HEK293 (cell line): ENCODE data around the gene MEP1A.

Source experiments
- CTCF ChIA-PET: fragments of 350-600 bp; formaldehyde crosslinking; extraction: SDS; loops from one replicate; lab custom pipeline; 2021; ENCODE audit warnings: antibody characterized with exemption; lab: Yijun Ruan, JAX
- POLR2A ChIA-PET: fragments of 300-600 bp; formaldehyde crosslinking; extraction: SDS; loops from one replicate; lab custom pipeline; 2020; ENCODE audit warnings: antibody characterized with exemption, inconsistent platforms; lab: Yijun Ruan, JAX
- H3K27ac ChIP-seq: fragments of 200-500 bp; sonication (Bioruptor generic); 2 replicates; pipeline ENCODE4 v1.5.1; 2014; ENCODE audit warnings: low read depth, low read length, control low read depth, inconsistent platforms; ENCODE audit errors: extremely low read depth
- H3K36me3 ChIP-seq, 2 experiments: fragments of 200-500 bp in 1 of 2; sonication (Bioruptor generic) in 1 of 2; 1 replicate in 1 of 2; 2 replicates in 1 of 2; pipeline ENCODE4 v1.5.1; 2014 to 2017; ENCODE audit warnings: inconsistent platforms in 2 of 2, low read length in 2 of 2; ENCODE audit not compliant: control insufficient read depth in 2 of 2, insufficient read depth in 1 of 2
- H3K4me1 ChIP-seq: fragments of 200-500 bp; sonication (Bioruptor generic); 2 replicates; pipeline ENCODE4 v1.5.1; 2014; ENCODE audit warnings: mild to moderate bottlenecking, low read length, inconsistent platforms; ENCODE audit not compliant: control insufficient read depth, insufficient read depth
- H3K4me3 ChIP-seq: 2 replicates; pipeline ENCODE4 v1.5.1; 2011; ENCODE audit warnings: low read depth, mild to moderate bottlenecking, control low read depth, low read length, moderate library complexity
- H3K9me3 ChIP-seq: fragments of 200-500 bp; sonication (Bioruptor generic); 2 replicates; pipeline ENCODE4 v1.5.1; 2014; ENCODE audit warnings: low read depth, low read length, inconsistent platforms; ENCODE audit not compliant: control insufficient read depth, insufficient read depth
- BCL11B ChIP-seq: fragments of 450-650 bp; formaldehyde crosslinking; IDR thresholded peaks from 2 replicates; pipeline ENCODE4 v1.5.1; 2016; ENCODE audit warnings: low read depth, missing biosample characterization, missing genetic modification characterization
- ELK4 ChIP-seq: IDR thresholded peaks from 2 replicates; pipeline ENCODE4 v1.6.1; 2011; ENCODE audit warnings: mild to moderate bottlenecking, low read depth, low read length, borderline replicate concordance
- HOXA7 ChIP-seq: sonication (generic); formaldehyde crosslinking; IDR thresholded peaks from 2 replicates; pipeline ENCODE4 v1.8.1; 2022; ENCODE audit warnings: missing genetic modification reagents, borderline replicate concordance
- IKZF3 ChIP-seq: fragments of 450-650 bp; IDR thresholded peaks from 2 replicates; pipeline ENCODE4 v1.5.0; 2018; ENCODE audit warnings: missing biosample characterization, mild to moderate bottlenecking, missing genetic modification characterization, moderate library complexity
- KLF9 ChIP-seq: fragments of 450-650 bp; formaldehyde crosslinking; IDR thresholded peaks from 2 replicates; pipeline ENCODE4 v1.5.1; 2016; ENCODE audit warnings: missing biosample characterization, missing genetic modification characterization, low read depth
- PRDM6 ChIP-seq: fragments of 450-650 bp; formaldehyde crosslinking; IDR thresholded peaks from 2 replicates; pipeline ENCODE4 v1.5.1; 2017; ENCODE audit warnings: missing biosample characterization, missing genetic modification characterization
- SALL2 ChIP-seq: fragments of 450-650 bp; formaldehyde crosslinking; IDR thresholded peaks from 2 replicates; pipeline ENCODE4 v1.5.0; 2017; ENCODE audit warnings: missing biosample characterization, mild to moderate bottlenecking, missing genetic modification characterization, borderline replicate concordance
- ZBTB21 ChIP-seq: fragments of 450-650 bp; formaldehyde crosslinking; IDR thresholded peaks from 2 replicates; pipeline ENCODE4 v1.5.1; 2017; ENCODE audit warnings: missing biosample characterization, missing genetic modification characterization
- ZBTB6 ChIP-seq: fragments of 450-650 bp; formaldehyde crosslinking; IDR thresholded peaks from 2 replicates; pipeline ENCODE4 v1.5.1; 2017; ENCODE audit warnings: missing biosample characterization, missing genetic modification characterization
- ZNF114 ChIP-seq: fragments of 450-650 bp; formaldehyde crosslinking; IDR thresholded peaks from 2 replicates; pipeline ENCODE4 v1.5.0; 2017; ENCODE audit warnings: missing biosample characterization, missing genetic modification characterization
- ZNF146 ChIP-seq: fragments of 450-650 bp; formaldehyde crosslinking; IDR thresholded peaks from 2 replicates; pipeline ENCODE4 v1.5.1; 2016; ENCODE audit warnings: missing biosample characterization, missing genetic modification characterization
- ZNF24 ChIP-seq: fragments of 450-650 bp; formaldehyde crosslinking; IDR thresholded peaks from 2 replicates; pipeline ENCODE4 v1.5.1; 2016; ENCODE audit warnings: missing biosample characterization, missing genetic modification characterization
- ZNF530 ChIP-seq: fragments of 450-650 bp; formaldehyde crosslinking; IDR thresholded peaks from 2 replicates; pipeline ENCODE4 v1.5.1; 2016; ENCODE audit warnings: low read depth, missing biosample characterization, missing genetic modification characterization
- ZNF677 ChIP-seq: fragments of 450-650 bp; IDR thresholded peaks from 2 replicates; pipeline ENCODE4 v1.5.0; 2018; ENCODE audit warnings: missing biosample characterization, mild to moderate bottlenecking, missing genetic modification characterization, moderate library complexity
- ZXDB ChIP-seq: fragments of 450-650 bp; formaldehyde crosslinking; IDR thresholded peaks from 2 replicates; pipeline ENCODE4 v1.5.1; 2016; ENCODE audit warnings: missing biosample characterization, missing genetic modification characterization
- TF ChIP-seq, protein P1 (sequence below): fragments of 450-650 bp; formaldehyde crosslinking; IDR thresholded peaks from 2 replicates; pipeline ENCODE4 v1.5.1; 2016; ENCODE audit warnings: missing biosample characterization, missing genetic modification characterization
- TF ChIP-seq, protein P2 (sequence below): fragments of 450-650 bp; formaldehyde crosslinking; IDR thresholded peaks from 2 replicates; pipeline ENCODE4 v1.5.1; 2016; ENCODE audit warnings: missing biosample characterization, missing genetic modification characterization
- TF ChIP-seq, protein P3 (sequence below): fragments of 450-650 bp; IDR thresholded peaks from 2 replicates; pipeline ENCODE4 v1.5.1; 2018; ENCODE audit warnings: missing biosample characterization, missing genetic modification characterization
- TF ChIP-seq, protein P4 (sequence below): fragments of 450-650 bp; formaldehyde crosslinking; IDR thresholded peaks from 2 replicates; pipeline ENCODE4 v1.5.1; 2016; ENCODE audit warnings: missing biosample characterization, missing genetic modification characterization, borderline replicate concordance

Gene MEP1A

DNA sequence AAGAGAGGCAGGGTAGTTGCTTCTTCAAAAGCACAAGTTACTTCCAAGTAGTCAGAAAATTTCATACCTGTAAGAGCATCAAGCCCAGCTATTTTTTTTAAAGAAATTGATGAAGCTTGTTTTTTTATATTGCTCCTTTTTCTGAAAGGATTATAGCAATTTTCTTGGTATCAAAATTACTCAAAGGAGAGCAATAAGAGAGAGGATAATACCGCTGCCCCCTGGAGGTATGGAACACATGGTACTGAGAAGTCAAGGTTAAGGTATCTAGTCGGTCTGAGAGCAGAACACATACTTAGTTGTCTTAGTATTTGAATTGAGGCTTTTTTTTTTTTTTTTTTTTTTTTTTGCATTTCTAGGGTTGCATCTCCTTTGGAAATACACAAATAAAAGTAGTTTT lies 69.2 kb downstream of the MEP1A start (continued):
- TF ChIP-seq, protein P1, sequence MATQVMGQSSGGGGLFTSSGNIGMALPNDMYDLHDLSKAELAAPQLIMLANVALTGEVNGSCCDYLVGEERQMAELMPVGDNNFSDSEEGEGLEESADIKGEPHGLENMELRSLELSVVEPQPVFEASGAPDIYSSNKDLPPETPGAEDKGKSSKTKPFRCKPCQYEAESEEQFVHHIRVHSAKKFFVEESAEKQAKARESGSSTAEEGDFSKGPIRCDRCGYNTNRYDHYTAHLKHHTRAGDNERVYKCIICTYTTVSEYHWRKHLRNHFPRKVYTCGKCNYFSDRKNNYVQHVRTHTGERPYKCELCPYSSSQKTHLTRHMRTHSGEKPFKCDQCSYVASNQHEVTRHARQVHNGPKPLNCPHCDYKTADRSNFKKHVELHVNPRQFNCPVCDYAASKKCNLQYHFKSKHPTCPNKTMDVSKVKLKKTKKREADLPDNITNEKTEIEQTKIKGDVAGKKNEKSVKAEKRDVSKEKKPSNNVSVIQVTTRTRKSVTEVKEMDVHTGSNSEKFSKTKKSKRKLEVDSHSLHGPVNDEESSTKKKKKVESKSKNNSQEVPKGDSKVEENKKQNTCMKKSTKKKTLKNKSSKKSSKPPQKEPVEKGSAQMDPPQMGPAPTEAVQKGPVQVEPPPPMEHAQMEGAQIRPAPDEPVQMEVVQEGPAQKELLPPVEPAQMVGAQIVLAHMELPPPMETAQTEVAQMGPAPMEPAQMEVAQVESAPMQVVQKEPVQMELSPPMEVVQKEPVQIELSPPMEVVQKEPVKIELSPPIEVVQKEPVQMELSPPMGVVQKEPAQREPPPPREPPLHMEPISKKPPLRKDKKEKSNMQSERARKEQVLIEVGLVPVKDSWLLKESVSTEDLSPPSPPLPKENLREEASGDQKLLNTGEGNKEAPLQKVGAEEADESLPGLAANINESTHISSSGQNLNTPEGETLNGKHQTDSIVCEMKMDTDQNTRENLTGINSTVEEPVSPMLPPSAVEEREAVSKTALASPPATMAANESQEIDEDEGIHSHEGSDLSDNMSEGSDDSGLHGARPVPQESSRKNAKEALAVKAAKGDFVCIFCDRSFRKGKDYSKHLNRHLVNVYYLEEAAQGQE = no peak
- TF ChIP-seq ZBTB6 (tag by site-specific recombination) (no peak), ZNF146 (tag by site-specific recombination) (no peak), ZBTB21 (no peak), ZNF114 (no peak), ZNF677 (tag by site-specific recombination) (no peak), ZNF530 (tag by site-specific recombination) (no peak)
- TF ChIP-seq, protein P2, sequence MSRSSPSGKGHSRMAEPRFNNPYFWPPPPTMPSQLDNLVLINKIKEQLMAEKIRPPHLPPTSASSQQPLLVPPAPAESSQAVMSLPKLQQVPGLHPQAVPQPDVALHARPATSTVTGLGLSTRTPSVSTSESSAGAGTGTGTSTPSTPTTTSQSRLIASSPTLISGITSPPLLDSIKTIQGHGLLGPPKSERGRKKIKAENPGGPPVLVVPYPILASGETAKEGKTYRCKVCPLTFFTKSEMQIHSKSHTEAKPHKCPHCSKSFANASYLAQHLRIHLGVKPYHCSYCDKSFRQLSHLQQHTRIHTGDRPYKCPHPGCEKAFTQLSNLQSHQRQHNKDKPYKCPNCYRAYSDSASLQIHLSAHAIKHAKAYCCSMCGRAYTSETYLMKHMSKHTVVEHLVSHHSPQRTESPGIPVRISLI (tag by site-specific recombination) = no peak

GRCh38 chr6:46863791-46864190 lies 70.6 kb downstream of the MEP1A start:
- H3K4me3 ChIP-seq = no peak overlapping the region
- H3K4me1 ChIP-seq = no peaks in the 10 kb centered on the region
- ChIA-PET CTCF (interaction anchor here (1.0 to 3.3 kb wide), 5 partner anchors 15 to 180 kb away, joined by 4 to 18 read pairs (median 4); no protein-coding TSS in a partner anchor), POLR2A (no interaction called here)
- H3K36me3 ChIP-seq = no peaks in the 10 kb centered on the region
- H3K27ac ChIP-seq = no peak overlapping the region
- no peaks in the 10 kb centered on the region for H3K9me3 ChIP-seq
- TF ChIP-seq ZNF24 = no peak
- no peak for TF ChIP-seq KLF9 (tag by site-specific recombination)
- TF ChIP-seq, protein P3, sequence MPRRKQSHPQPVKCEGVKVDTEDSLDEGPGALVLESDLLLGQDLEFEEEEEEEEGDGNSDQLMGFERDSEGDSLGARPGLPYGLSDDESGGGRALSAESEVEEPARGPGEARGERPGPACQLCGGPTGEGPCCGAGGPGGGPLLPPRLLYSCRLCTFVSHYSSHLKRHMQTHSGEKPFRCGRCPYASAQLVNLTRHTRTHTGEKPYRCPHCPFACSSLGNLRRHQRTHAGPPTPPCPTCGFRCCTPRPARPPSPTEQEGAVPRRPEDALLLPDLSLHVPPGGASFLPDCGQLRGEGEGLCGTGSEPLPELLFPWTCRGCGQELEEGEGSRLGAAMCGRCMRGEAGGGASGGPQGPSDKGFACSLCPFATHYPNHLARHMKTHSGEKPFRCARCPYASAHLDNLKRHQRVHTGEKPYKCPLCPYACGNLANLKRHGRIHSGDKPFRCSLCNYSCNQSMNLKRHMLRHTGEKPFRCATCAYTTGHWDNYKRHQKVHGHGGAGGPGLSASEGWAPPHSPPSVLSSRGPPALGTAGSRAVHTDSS (tag by site-specific recombination) = no peak
- no peak for TF ChIP-seq PRDM6 (tag by site-specific recombination)
- no peak for TF ChIP-seq IKZF3 (tag by site-specific recombination)
- TF ChIP-seq SALL2 (tag by site-specific recombination) = no peak
- no peak for TF ChIP-seq ZXDB (tag by site-specific recombination)
- TF ChIP-seq ELK4 = no peak
- no peak for TF ChIP-seq BCL11B (tag by site-specific recombination)
- TF ChIP-seq HOXA7 (CRISPR knock-in tag) = no peak
- TF ChIP-seq, protein P4, sequence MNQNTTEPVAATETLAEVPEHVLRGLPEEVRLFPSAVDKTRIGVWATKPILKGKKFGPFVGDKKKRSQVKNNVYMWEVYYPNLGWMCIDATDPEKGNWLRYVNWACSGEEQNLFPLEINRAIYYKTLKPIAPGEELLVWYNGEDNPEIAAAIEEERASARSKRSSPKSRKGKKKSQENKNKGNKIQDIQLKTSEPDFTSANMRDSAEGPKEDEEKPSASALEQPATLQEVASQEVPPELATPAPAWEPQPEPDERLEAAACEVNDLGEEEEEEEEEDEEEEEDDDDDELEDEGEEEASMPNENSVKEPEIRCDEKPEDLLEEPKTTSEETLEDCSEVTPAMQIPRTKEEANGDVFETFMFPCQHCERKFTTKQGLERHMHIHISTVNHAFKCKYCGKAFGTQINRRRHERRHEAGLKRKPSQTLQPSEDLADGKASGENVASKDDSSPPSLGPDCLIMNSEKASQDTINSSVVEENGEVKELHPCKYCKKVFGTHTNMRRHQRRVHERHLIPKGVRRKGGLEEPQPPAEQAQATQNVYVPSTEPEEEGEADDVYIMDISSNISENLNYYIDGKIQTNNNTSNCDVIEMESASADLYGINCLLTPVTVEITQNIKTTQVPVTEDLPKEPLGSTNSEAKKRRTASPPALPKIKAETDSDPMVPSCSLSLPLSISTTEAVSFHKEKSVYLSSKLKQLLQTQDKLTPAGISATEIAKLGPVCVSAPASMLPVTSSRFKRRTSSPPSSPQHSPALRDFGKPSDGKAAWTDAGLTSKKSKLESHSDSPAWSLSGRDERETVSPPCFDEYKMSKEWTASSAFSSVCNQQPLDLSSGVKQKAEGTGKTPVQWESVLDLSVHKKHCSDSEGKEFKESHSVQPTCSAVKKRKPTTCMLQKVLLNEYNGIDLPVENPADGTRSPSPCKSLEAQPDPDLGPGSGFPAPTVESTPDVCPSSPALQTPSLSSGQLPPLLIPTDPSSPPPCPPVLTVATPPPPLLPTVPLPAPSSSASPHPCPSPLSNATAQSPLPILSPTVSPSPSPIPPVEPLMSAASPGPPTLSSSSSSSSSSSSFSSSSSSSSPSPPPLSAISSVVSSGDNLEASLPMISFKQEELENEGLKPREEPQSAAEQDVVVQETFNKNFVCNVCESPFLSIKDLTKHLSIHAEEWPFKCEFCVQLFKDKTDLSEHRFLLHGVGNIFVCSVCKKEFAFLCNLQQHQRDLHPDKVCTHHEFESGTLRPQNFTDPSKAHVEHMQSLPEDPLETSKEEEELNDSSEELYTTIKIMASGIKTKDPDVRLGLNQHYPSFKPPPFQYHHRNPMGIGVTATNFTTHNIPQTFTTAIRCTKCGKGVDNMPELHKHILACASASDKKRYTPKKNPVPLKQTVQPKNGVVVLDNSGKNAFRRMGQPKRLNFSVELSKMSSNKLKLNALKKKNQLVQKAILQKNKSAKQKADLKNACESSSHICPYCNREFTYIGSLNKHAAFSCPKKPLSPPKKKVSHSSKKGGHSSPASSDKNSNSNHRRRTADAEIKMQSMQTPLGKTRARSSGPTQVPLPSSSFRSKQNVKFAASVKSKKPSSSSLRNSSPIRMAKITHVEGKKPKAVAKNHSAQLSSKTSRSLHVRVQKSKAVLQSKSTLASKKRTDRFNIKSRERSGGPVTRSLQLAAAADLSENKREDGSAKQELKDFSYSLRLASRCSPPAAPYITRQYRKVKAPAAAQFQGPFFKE (tag by site-specific recombination) = no peak
